ENCODE measurements around the gene TOMM20. TPM values are rescaled to one million over a fixed set of nuclear protein-coding genes. Genes with fewer than 3 reads are reported as not detected.
A peak's percentile ranks its signal among the peaks of the same experiment; 100 is the strongest.

The TOMM20 gene
- total RNA-seq, 1 experiment from 2014 or later: 309 TPM

GRCh38 chr1:235072096-235072495 is 56.5 kb downstream of the TOMM20 start:
- BruUV-seq (replicated peaks): no TSS peak
- no peak for TF ChIP-seq CTCF (IDR thresholded peaks at IDR 0.05; ENCODE audit: unreplicated experiment)
- ChIA-PET CTCF (interaction anchor here (0.6 to 2.9 kb wide), 8 partner anchors 12 to 585 kb away, joined by 3 to 18 read pairs (median 5); no protein-coding TSS in a partner anchor), POLR2A (interaction anchor here (0.7 to 13.9 kb wide), 9 partner anchors 61 to 569 kb away, joined by 3 to 406 read pairs (median 26); partner anchors contain the start of gene IRF2BP2)
- Mint-ChIP-seq H3K27me3 (ENCODE audit: insufficient read depth, unreplicated experiment) (no peaks in the 10 kb centered on the region), H3K27ac (ENCODE audit: low read depth, unreplicated experiment) (no peak overlapping the region), H3K4me1 (ENCODE audit: insufficient read depth, unreplicated experiment) (peaks cover 55% of the 10 kb centered on the region), H3K4me3 (ENCODE audit: unreplicated experiment) (no peak overlapping the region), H3K36me3 (ENCODE audit: insufficient read depth, unreplicated experiment) (peaks cover 12% of the 10 kb centered on the region), H3K9me3 (ENCODE audit: unreplicated experiment) (no peaks in the 10 kb centered on the region)
- DNase-seq (ENCODE audit: unreplicated experiment): no peak
- intact Hi-C loops (cut with micrococcal nuclease): loop anchor here (5.0 kb wide), 1 partner anchor 205 kb away; no protein-coding TSS in a partner anchor

- Mint-ChIP-seq H3K4me1 (ENCODE audit: insufficient read depth, unreplicated experiment) (peaks cover 60% of the 10 kb centered on the region), H3K9me3 (ENCODE audit: unreplicated experiment) (no peaks in the 10 kb centered on the region), H3K36me3 (ENCODE audit: insufficient read depth, unreplicated experiment) (peaks cover 17% of the 10 kb centered on the region), H3K27me3 (ENCODE audit: insufficient read depth, unreplicated experiment) (no peaks in the 10 kb centered on the region), H3K4me3 (ENCODE audit: unreplicated experiment) (no peak overlapping the region), H3K27ac (ENCODE audit: low read depth, unreplicated experiment) (peak overlapping the region; percentile 1)
- CTCF ChIA-PET: interaction anchor here (0.5 to 3.9 kb wide), 10 partner anchors 9 to 584 kb away, joined by 3 to 22 read pairs (median 6); no protein-coding TSS in a partner anchor
- no peak for DNase-seq (ENCODE audit: unreplicated experiment)
- POLR2A ChIA-PET: interaction anchor here (0.6 to 13.9 kb wide), 27 partner anchors 9 to 697 kb away, joined by 3 to 406 read pairs (median 7); partner anchors contain the start of genes B3GALNT2, COA6 and IRF2BP2
- intact Hi-C loops (cut with micrococcal nuclease): loop anchor here (5.0 kb wide), 1 partner anchor 204 kb away; no protein-coding TSS in a partner anchor
- TF ChIP-seq CTCF (IDR thresholded peaks at IDR 0.05; ENCODE audit: unreplicated experiment): no peak
- BruUV-seq (replicated peaks): no TSS peak
These were observed 57.8 kb downstream of the TOMM20 start for GRCh38 chr1:235070819-235071218.

- intact Hi-C loops (cut with micrococcal nuclease): loop anchor here (5.0 kb wide), 1 partner anchor 203 kb away; no protein-coding TSS in a partner anchor
- TF ChIP-seq CTCF (IDR thresholded peaks at IDR 0.05; ENCODE audit: unreplicated experiment): no peak
- peaks cover 53% of the 10 kb centered on the region for H3K4me1 Mint-ChIP-seq (ENCODE audit: insufficient read depth, unreplicated experiment)
- ChIA-PET POLR2A (interaction anchor here (0.6 to 13.9 kb wide), 39 partner anchors 8 to 696 kb away, joined by 3 to 406 read pairs (median 4); partner anchors contain the start of genes B3GALNT2, COA6 and IRF2BP2), CTCF (interaction anchor here (0.6 to 3.9 kb wide), 26 partner anchors 9 to 890 kb away, joined by 3 to 22 read pairs (median 3); no protein-coding TSS in a partner anchor)
- H3K27ac Mint-ChIP-seq (ENCODE audit: low read depth, unreplicated experiment): peak overlapping the region; percentile 97
- no peaks in the 10 kb centered on the region for H3K27me3 Mint-ChIP-seq (ENCODE audit: insufficient read depth, unreplicated experiment)
- BruUV-seq (replicated peaks): no TSS peak
- H3K36me3 Mint-ChIP-seq (ENCODE audit: insufficient read depth, unreplicated experiment): peaks cover 17% of the 10 kb centered on the region
- DNase-seq (ENCODE audit: unreplicated experiment): peak; percentile 100
- H3K9me3 Mint-ChIP-seq (ENCODE audit: unreplicated experiment): no peaks in the 10 kb centered on the region
- peak overlapping the region; percentile 1 for H3K4me3 Mint-ChIP-seq (ENCODE audit: unreplicated experiment)
These were observed 58.8 kb downstream of the TOMM20 start for GRCh38 chr1:235069577-235070563.
